ENCODE results near the gene QRFP. TPM values are rescaled to one million over a fixed set of nuclear protein-coding genes. Genes with fewer than 3 reads are reported as not detected.

QRFP gene
- total RNA-seq, 1 donor from 2014 or later, result not detected

DNA sequence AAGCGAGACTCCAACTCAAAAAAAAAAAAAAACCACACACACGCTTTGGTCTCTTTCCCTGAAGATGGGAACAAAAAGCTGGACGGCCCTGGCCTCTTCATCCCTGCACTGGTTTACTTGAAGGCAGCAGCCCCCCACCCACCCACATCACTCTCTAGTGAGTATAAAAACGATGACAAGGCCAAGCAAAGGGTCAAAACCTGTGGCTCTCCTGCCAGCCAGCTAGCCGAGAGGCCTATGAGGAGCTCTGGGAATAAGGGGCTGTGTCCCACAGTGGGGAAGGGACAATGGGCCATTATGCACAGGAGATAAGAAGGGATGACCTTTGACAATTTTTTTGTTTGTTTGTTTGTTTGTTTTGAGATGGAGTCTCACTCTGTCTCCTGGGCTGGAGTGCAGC lies 13.1 kb downstream of the QRFP start:
- H3K27me3 Mint-ChIP-seq (ENCODE audit: unreplicated experiment), result peaks cover 9% of the 10 kb centered on the region
- H3K4me1 Mint-ChIP-seq (ENCODE audit: unreplicated experiment), result no peaks in the 10 kb centered on the region
- no peak for DNase-seq (ENCODE audit: low spot score)
- peaks cover 40% of the 10 kb centered on the region for H3K36me3 Mint-ChIP-seq (ENCODE audit: low read depth, unreplicated experiment)
- H3K9me3 Mint-ChIP-seq (ENCODE audit: unreplicated experiment), result no peaks in the 10 kb centered on the region
- H3K4me3 Mint-ChIP-seq (ENCODE audit: unreplicated experiment), result no peak overlapping the region
- H3K27ac Mint-ChIP-seq (ENCODE audit: unreplicated experiment), result no peak overlapping the region
- TF ChIP-seq, protein P1, sequence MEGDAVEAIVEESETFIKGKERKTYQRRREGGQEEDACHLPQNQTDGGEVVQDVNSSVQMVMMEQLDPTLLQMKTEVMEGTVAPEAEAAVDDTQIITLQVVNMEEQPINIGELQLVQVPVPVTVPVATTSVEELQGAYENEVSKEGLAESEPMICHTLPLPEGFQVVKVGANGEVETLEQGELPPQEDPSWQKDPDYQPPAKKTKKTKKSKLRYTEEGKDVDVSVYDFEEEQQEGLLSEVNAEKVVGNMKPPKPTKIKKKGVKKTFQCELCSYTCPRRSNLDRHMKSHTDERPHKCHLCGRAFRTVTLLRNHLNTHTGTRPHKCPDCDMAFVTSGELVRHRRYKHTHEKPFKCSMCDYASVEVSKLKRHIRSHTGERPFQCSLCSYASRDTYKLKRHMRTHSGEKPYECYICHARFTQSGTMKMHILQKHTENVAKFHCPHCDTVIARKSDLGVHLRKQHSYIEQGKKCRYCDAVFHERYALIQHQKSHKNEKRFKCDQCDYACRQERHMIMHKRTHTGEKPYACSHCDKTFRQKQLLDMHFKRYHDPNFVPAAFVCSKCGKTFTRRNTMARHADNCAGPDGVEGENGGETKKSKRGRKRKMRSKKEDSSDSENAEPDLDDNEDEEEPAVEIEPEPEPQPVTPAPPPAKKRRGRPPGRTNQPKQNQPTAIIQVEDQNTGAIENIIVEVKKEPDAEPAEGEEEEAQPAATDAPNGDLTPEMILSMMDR (IDR thresholded peaks at IDR 0.05; ENCODE audit: unreplicated experiment), result no peak

DNA sequence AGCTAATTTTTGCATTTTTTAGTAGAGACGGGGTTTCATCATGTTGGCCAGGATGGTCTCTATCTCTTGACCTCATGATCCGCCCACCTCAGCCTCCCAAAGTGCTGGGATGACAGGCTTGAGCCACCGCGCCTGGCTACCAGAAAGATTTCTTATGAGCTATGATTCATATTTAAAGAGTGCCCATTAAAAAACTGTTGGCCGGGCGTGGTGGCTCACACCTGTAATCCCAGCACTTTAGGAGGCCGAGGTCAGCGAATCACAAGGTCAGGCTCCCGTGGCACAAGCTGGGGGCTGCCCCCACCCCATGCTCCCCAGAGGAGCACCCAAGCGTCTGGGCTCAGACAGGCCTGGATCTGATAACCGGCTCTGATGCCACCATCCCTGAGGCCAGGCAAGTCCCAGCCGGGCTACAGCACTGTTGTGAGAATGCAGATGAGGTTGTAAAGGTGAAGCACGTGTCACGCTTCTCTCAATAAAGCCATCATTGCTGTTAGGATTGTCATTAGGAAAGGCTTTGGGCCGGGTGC lies 13.9 kb downstream of the QRFP start:
- peaks cover 40% of the 10 kb centered on the region for H3K36me3 Mint-ChIP-seq (ENCODE audit: low read depth, unreplicated experiment)
- H3K27me3 Mint-ChIP-seq (ENCODE audit: unreplicated experiment), result peaks cover 7% of the 10 kb centered on the region
- H3K27ac Mint-ChIP-seq (ENCODE audit: unreplicated experiment), result no peak overlapping the region
- no peak overlapping the region for H3K4me3 Mint-ChIP-seq (ENCODE audit: unreplicated experiment)
- no peak for DNase-seq (ENCODE audit: low spot score)
- TF ChIP-seq, protein P1 (IDR thresholded peaks at IDR 0.05; ENCODE audit: unreplicated experiment), result no peak
- H3K9me3 Mint-ChIP-seq (ENCODE audit: unreplicated experiment), result no peaks in the 10 kb centered on the region
- no peaks in the 10 kb centered on the region for H3K4me1 Mint-ChIP-seq (ENCODE audit: unreplicated experiment)

DNA sequence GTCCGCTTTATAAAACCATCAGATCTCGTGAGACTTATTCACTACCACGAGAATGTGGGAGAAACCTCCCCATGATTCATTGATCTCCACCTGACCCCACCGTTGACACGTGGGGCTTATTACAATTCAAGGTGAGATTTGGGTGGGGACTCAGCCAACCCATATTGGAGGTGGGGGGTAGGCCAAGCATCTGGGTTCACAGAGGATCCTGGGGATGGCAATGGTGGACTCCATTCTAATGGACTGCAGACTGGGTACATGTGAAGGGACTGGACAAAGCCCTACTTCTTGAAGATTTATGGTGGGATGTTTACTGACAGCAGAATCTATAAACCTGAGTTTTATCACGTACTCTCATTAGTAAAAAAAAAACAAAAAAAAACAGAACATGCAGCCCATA lies 15.1 kb downstream of the QRFP start:
- no peak overlapping the region for H3K27ac Mint-ChIP-seq (ENCODE audit: unreplicated experiment)
- H3K36me3 Mint-ChIP-seq (ENCODE audit: low read depth, unreplicated experiment), result peaks cover 30% of the 10 kb centered on the region
- TF ChIP-seq, protein P1 (IDR thresholded peaks at IDR 0.05; ENCODE audit: unreplicated experiment), result no peak
- H3K4me1 Mint-ChIP-seq (ENCODE audit: unreplicated experiment), result no peaks in the 10 kb centered on the region
- no peak for DNase-seq (ENCODE audit: low spot score)
- peak overlapping the region; percentile 42 for H3K4me3 Mint-ChIP-seq (ENCODE audit: unreplicated experiment)
- peaks cover 3% of the 10 kb centered on the region for H3K27me3 Mint-ChIP-seq (ENCODE audit: unreplicated experiment)
- H3K9me3 Mint-ChIP-seq (ENCODE audit: unreplicated experiment), result no peaks in the 10 kb centered on the region

DNA sequence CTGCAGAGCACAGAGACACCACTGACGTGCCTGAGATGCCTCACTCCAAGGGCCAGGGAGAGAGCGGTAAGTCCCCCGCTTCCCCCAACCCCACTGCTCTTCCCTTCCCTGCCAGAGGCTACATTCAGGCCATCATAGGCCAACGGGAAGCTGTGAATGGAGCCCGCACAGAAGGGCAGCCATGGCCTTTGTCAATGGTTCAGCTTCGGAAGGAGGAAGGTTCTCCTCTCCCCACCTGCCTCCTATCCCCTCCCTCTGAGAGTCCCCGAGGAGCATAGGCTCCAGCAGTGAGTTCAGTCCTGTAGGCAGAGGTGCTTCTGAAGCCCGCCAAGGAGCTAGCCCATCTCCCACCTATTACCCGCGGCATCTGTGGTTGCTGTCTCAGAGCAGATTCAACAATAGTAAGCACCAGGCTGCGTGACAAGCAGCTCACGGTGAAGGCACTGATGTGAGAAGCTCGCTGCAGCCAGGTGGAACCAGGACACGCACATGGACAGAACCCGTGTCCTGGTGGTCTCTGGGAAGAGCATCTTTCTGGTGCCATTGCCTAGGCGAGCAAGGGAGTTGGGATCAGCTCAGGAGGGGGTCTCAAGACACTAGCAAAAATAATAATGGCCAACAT lies 15.9 kb downstream of the QRFP start:
- no peak overlapping the region for H3K4me3 Mint-ChIP-seq (ENCODE audit: unreplicated experiment)
- H3K36me3 Mint-ChIP-seq (ENCODE audit: low read depth, unreplicated experiment), result peaks cover 24% of the 10 kb centered on the region
- no peaks in the 10 kb centered on the region for H3K4me1 Mint-ChIP-seq (ENCODE audit: unreplicated experiment)
- H3K27me3 Mint-ChIP-seq (ENCODE audit: unreplicated experiment), result peaks cover under 1% of the 10 kb centered on the region
- DNase-seq (ENCODE audit: low spot score), result no peak
- H3K9me3 Mint-ChIP-seq (ENCODE audit: unreplicated experiment), result no peaks in the 10 kb centered on the region
- no peak overlapping the region for H3K27ac Mint-ChIP-seq (ENCODE audit: unreplicated experiment)
- TF ChIP-seq, protein P1 (IDR thresholded peaks at IDR 0.05; ENCODE audit: unreplicated experiment), result no peak

DNA sequence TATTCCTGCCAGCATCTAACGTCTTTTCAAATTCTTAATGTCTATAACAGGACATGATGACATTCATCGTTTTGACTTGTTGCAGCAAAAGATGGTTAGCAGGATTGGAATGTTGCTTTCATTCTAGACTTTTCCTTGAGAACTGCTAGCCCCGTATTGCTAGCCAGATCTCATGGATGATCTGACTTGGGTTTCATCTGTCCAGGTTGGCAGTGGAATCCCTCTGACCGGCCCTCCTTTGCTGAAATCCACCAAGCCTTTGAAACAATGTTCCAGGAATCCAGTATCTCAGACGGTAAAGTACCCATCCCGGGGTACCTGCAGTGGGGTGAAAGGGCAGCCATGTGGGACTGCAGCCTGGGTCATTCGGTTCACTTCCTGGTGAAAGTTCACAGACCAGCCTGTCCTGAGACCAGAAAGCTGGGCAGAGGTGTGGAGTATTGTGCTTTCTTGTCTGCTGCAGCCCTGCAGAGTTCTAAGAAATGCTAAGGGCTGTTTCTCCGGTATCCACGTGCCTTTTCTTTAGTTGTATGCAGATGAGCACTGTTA lies 16.7 kb downstream of the QRFP start:
- DNase-seq (ENCODE audit: low spot score), result no peak
- TF ChIP-seq, protein P1 (IDR thresholded peaks at IDR 0.05; ENCODE audit: unreplicated experiment), result no peak
- H3K27ac Mint-ChIP-seq (ENCODE audit: unreplicated experiment), result no peak overlapping the region
- no peaks in the 10 kb centered on the region for H3K9me3 Mint-ChIP-seq (ENCODE audit: unreplicated experiment)
- no peaks in the 10 kb centered on the region for H3K4me1 Mint-ChIP-seq (ENCODE audit: unreplicated experiment)
- H3K27me3 Mint-ChIP-seq (ENCODE audit: unreplicated experiment), result peaks cover 1% of the 10 kb centered on the region
- peaks cover 25% of the 10 kb centered on the region for H3K36me3 Mint-ChIP-seq (ENCODE audit: low read depth, unreplicated experiment)
- no peak overlapping the region for H3K4me3 Mint-ChIP-seq (ENCODE audit: unreplicated experiment)

Measured in endothelial cell (in vitro differentiated cells).